ENCODE results near the gene RFK.
"Not testable (repeated sequence)": the region's sequence is repeated elsewhere in the genome, so short reads cannot be mapped to it uniquely, and the experiment has no call there.

RFK gene

GRCh38 chr9:76369583-76369982, 24.6 kb downstream of the RFK start:
- DNase-seq: no peak

- DNase-seq: no peak
Observed at GRCh38 chr9:76366275-76366674, 28.0 kb downstream of the RFK start.

- no peak for DNase-seq
Observed at GRCh38 chr9:76365028-76365427, 29.2 kb downstream of the RFK start.

- no peak for DNase-seq
Observed at GRCh38 chr9:76363032-76363395, 31.2 kb downstream of the RFK start.

GRCh38 chr9:76362332-76363031, 31.7 kb downstream of the RFK start:
- not testable (repeated sequence) for DNase-seq

GRCh38 chr9:76359766-76360165, 34.5 kb downstream of the RFK start:
- no peak for DNase-seq

- no peak for DNase-seq
Observed at GRCh38 chr9:76359365-76359764, 34.9 kb downstream of the RFK start.

GRCh38 chr9:76358628-76359280, 35.5 kb downstream of the RFK start:
- DNase-seq: no peak

- no peak for DNase-seq
Observed at GRCh38 chr9:76357555-76357954, 36.7 kb downstream of the RFK start.

GRCh38 chr9:76355886-76356285, 38.3 kb downstream of the RFK start:
- no peak for DNase-seq

GRCh38 chr9:76354221-76354620, 40.0 kb downstream of the RFK start:
- DNase-seq: no peak

GRCh38 chr9:76353280-76353679, 40.9 kb downstream of the RFK start:
- DNase-seq: no peak

- DNase-seq: no peak
Observed at GRCh38 chr9:76352026-76352620, 42.1 kb downstream of the RFK start.

- DNase-seq: no peak
Observed at GRCh38 chr9:76351006-76351405, 43.2 kb downstream of the RFK start.

- no peak for DNase-seq
Observed at GRCh38 chr9:76349865-76350264, 44.4 kb downstream of the RFK start.

- no peak for DNase-seq
Observed at GRCh38 chr9:76342858-76343257, 51.4 kb downstream of the RFK start.

- no peak for DNase-seq
Observed at GRCh38 chr9:76342201-76342600, 52.0 kb downstream of the RFK start.

GRCh38 chr9:76341616-76342015, 52.6 kb downstream of the RFK start:
- no peak for DNase-seq

GRCh38 chr9:76338418-76338817, 55.8 kb downstream of the RFK start:
- DNase-seq: no peak

- DNase-seq: no peak
Observed at GRCh38 chr9:76336027-76336426, 58.2 kb downstream of the RFK start.
